NCI-H510A (cell line): ENCODE results near the gene APC.

Experiments used
- DNase-seq: peaks from one replicate; lab custom pipeline; 2025; lab: John Stamatoyannopoulos, UW

APC gene

GRCh38 chr5:112737463-112738190 is at the start of gene APC:
Gene APC (plus strand): TSS chr5:112737885. CDS start chr5:112754891, 17,006 bp downstream.
- DNase-seq = peak; percentile 46

GRCh38 chr5:112689155-112689909 is 48.4 kb upstream of the APC start:
- no peak for DNase-seq

- DNase-seq = no peak
These were observed 46.9 kb upstream of the APC start for GRCh38 chr5:112690605-112691338.

GRCh38 chr5:112691339-112691680 is 46.4 kb upstream of the APC start:
- DNase-seq = no peak

GRCh38 chr5:112691758-112692157 is 45.9 kb upstream of the APC start:
- DNase-seq = no peak

- DNase-seq = no peak
These were observed 45.2 kb upstream of the APC start for GRCh38 chr5:112692472-112692871.

- DNase-seq = no peak
These were observed 44.4 kb upstream of the APC start for GRCh38 chr5:112693301-112693700.

GRCh38 chr5:112694853-112695709 is 42.6 kb upstream of the APC start:
- no peak for DNase-seq

- DNase-seq = no peak
These were observed 40.9 kb upstream of the APC start for GRCh38 chr5:112696786-112697185.

- no peak for DNase-seq
These were observed 40.4 kb upstream of the APC start for GRCh38 chr5:112697322-112697721.

GRCh38 chr5:112697833-112698232 is 39.9 kb upstream of the APC start:
- no peak for DNase-seq

GRCh38 chr5:112703866-112704820 is 33.5 kb upstream of the APC start:
- DNase-seq = no peak

GRCh38 chr5:112706446-112707016 is 31.2 kb upstream of the APC start:
- DNase-seq = no peak

- DNase-seq = peak; percentile 86
These were observed 30.2 kb upstream of the APC start for GRCh38 chr5:112707187-112708102.

GRCh38 chr5:112708103-112708622 is 29.5 kb upstream of the APC start:
- no peak for DNase-seq

- no peak for DNase-seq
These were observed 28.3 kb upstream of the APC start for GRCh38 chr5:112709416-112709815.

GRCh38 chr5:112710896-112711295 is 26.8 kb upstream of the APC start:
- DNase-seq = no peak

- no peak for DNase-seq
These were observed 26.2 kb upstream of the APC start for GRCh38 chr5:112711436-112711835.

GRCh38 chr5:112713206-112713605 is 24.5 kb upstream of the APC start:
- no peak for DNase-seq
